B cell (primary cell): ENCODE data around the gene LRCH1.

ENCODE experiments used
- CTCF ChIP-seq: fragments of 200-600 bp; IDR thresholded peaks from one replicate; pipeline ENCODE4 v1.8.0; 2022; ENCODE audit warnings: antibody characterized with exemption, mild to moderate bottlenecking
- EZH2 ChIP-seq: IDR thresholded peaks from 2 replicates; pipeline ENCODE4 v1.6.1; 2012; ENCODE audit warnings: borderline replicate concordance, low read depth, mild to moderate bottlenecking, moderate library complexity, low read length; ENCODE audit not compliant: insufficient read depth, poor library complexity, severe bottlenecking

DNA sequence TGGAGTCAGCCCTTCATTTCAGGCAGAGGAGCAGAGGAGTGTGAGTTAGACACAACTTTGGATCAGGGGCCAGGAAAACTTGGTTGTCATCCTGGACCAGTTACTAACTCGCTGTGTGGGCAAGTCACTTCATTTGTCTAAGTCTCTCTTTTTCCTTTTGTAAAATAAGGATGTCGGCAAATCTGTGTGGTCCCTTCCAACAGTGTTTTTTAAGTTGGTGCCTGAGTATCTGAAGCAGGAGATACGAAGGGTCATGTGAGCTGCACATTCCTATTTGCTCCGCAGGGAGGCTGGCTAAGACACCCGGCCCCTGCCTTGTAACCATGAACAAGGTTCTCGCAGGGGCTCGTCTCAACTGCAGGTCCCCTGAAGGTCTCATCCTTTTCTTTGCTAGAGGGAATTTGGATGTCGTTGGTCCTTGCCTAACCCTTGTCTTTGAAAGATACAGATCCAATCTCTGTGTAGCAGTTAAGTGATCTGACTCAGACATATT is 64.3 kb downstream of the LRCH1 start:
- no peak for TF ChIP-seq CTCF
- no peak for TF ChIP-seq EZH2
